GM10266 (cell line): ENCODE data around the gene NCL.
"Not testable (repeated sequence)": the region's sequence is repeated elsewhere in the genome, so short reads cannot be mapped to it uniquely, and the experiment has no call there.

Source experiments
- DNase-seq: peaks from one replicate; pipeline ENCODE4 v3.0.0; 2012; ENCODE audit errors: extremely low spot score
- TF ChIP-seq, protein P1 (sequence below): IDR thresholded peaks from 2 replicates; pipeline ENCODE4 v1.5.1; 2012; ENCODE audit warnings: mild to moderate bottlenecking, low read depth; ENCODE audit not compliant: control insufficient read depth, insufficient read depth; ENCODE audit errors: missing control alignments

NCL gene

DNA sequence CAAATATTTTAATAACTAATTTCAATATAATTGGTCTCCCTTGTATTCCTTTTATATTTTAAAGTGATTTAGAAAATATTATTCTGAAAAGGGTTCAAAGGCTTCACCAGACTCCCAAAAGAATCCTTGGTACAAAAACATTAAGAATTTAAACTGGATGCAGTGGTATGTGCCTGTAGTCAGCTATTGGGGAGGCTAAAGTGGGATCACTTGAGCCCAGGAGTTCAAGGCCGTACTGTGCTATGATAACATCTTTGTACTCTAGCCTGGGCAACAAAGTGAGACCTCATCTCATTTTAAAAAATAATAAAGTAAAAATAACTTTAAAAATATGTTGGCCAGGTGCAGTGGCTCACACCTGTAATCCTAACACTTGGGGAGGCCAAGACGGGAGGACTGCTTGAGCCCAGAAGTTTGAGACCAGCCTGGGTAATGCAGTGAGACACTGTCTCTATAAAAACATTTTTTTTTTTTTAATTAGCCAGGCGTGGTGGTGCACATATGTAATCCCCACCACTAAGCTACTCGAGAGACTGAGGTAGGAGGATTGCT is 14.7 kb downstream of the NCL start:
- DNase-seq = no peak
- TF ChIP-seq, protein P1, sequence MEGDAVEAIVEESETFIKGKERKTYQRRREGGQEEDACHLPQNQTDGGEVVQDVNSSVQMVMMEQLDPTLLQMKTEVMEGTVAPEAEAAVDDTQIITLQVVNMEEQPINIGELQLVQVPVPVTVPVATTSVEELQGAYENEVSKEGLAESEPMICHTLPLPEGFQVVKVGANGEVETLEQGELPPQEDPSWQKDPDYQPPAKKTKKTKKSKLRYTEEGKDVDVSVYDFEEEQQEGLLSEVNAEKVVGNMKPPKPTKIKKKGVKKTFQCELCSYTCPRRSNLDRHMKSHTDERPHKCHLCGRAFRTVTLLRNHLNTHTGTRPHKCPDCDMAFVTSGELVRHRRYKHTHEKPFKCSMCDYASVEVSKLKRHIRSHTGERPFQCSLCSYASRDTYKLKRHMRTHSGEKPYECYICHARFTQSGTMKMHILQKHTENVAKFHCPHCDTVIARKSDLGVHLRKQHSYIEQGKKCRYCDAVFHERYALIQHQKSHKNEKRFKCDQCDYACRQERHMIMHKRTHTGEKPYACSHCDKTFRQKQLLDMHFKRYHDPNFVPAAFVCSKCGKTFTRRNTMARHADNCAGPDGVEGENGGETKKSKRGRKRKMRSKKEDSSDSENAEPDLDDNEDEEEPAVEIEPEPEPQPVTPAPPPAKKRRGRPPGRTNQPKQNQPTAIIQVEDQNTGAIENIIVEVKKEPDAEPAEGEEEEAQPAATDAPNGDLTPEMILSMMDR = no peak

DNA sequence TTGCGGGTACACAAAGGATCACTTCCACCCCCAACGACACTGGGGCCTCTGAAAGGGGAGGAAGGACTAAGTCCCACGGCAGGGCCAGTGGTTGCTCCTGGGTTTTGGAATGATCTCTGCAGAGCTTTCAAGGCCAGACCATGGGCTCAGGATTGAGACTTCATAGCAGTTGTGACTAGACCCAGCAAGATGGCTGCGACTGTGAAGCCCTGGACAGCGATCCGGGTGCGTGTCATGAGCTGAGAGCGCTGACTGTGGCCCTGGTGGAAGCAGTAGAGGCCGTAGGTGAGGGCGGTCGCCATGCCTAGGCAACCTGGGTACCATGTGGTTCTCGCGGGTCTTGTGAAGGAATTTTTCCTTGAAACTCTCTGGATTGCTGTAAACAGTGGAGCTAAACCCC is 27.3 kb downstream of the NCL start:
- DNase-seq = no peak
- TF ChIP-seq, protein P1 = no peak

DNA sequence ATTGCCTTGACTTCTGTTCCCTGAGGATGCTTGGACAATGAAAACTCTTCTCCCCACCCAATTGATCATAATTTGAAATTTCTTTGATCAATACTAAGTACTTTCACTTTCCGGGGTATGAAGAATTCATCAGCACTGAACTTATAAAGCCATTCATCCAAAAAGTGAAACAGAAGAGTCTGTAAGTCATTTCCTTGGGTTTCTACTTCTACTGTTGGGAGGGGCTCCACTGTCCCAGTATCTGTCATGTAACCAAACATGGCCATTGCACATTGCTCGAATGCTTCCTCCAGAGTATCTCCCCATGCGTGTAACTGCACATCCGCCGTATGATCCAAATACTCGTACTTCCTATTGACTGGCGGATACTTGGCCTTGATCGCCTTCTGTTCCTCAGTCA is 30.3 kb downstream of the NCL start:
- DNase-seq = no peak
- TF ChIP-seq, protein P1 = no peak

DNA sequence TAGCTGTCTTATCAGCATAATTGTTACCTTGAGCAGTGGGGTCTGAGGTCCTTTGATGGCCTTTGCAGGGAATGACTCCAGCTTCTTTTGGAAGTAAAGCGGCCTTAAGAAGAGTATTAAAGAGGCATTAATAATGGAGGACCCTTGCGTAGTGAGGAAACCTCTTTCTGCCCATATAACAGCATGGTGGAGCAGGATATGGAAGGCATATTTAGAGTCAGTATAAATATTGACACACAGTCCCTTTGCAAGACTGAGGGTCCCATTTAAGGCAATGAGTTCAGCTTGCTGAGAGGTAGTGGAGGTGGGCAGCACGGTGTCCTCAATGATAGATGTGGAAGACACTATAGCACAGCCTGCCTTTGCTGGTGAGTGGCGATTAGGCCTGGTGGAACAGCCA is 32.7 kb downstream of the NCL start:
- DNase-seq = no peak
- TF ChIP-seq, protein P1 = no peak

DNA sequence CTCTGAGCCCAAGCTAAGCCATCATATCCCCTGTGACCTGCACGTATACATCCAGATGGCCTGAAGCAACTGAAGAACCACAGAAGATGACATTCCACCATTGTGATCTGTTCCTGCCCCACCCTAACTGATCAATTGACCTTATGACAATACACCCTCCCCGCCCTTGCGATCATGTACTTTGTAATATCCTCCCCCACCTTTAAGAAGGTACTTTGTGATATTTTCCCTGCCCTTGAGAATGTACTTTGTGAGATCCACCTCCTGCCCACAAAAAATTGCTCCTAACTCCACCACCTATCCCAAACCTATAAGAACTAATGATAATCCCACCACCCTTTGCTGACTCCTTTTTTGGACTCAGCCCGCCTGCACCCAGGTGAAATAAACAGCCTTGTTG is 33.8 kb downstream of the NCL start:
- not testable (repeated sequence) for DNase-seq

DNA sequence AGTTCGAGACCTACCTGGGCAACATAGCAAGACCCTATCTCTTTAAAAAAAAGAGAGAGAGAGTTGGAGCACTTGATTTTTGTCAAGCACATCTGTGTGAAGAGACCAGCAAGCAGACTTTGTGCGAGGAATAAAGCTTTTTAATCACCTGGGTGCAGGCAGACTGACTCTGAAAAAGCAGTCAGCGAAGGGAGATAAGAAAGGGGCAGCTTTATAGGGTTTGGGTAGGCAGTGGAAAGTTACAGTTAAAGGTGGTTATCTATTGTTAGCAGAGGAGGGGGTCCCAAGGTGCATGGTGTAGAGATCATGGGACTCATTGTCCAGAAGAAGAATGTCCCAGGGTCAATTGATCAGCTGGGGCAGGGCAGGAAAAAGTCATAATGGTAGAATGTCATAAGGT is 34.4 kb downstream of the NCL start:
- no peak for DNase-seq
- TF ChIP-seq, protein P1 = no peak

DNA sequence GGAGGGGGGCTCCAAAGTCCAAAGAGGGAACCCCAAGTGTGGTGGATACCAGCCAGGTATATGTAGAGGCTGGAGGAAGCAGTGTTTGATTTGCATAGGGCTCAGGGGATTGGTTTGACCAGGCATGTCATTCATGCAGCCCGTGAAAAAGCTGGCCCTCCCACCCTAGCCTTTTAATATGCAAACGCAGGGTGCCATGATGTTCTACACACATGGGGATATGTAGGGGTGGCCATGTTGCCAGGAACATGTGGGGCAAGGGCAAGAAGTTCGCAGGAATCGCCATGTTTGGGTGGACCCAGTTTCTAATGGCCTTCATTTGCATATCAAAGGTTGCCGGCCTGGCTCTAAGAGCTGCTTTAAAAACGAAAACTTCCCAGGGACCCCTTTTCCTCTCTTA is 35.1 kb downstream of the NCL start:
- no peak for DNase-seq
- TF ChIP-seq, protein P1 = no peak

DNA sequence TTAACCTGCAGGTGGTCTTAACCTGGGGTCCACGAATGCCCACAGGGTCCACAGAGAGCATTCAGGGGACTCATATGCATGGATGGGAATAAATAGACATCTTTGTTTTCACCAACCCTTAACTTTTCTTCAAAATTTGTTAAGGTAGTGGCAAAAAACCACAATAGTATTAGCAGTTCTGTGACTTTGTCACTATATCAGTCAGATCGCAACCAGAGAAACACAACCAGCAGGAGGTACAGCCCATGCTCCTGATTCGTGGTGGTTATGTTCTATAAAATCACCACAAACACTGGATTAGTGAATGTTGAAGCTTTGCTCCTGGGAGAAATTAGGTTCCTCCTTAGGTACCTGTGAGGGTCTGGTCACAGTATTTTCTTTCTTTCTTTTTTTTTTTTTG is 37.2 kb downstream of the NCL start:
- no peak for DNase-seq
- TF ChIP-seq, protein P1 = no peak
